HG03442 (cell line): ENCODE results near the gene HOXB5.

ENCODE experiments used
- ATAC-seq: cut with Tn5 transposase; IDR thresholded peaks from one replicate; pipeline ENCODE4 v1.9.1; 2021; ENCODE audit warnings: mild to moderate bottlenecking, moderate library complexity; ENCODE audit not compliant: unreplicated experiment

Gene HOXB5

DNA sequence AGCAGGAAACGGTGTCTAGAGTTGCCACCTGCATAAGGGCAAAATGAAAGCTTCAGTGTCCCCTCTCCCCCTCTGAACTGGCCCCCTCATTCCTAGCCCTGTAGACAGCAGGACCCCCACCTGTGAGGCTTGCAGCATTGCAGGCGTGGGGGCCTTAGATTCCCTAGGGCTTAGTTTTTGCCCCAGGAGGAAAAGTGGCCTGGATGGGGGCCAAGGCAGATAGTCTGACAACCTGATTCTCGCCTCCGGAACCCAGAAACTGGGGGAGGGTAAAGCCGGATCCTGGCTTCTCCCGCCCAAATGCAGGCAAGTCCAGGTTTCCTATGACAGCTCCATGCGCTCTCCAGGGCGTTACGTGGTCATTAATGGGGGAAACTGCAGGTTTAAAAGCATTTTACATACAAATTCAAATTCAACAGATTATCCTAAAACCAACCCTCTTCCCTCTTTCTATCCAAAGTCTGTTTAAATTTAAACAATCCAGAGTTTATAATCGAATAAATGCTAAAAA is 11.9 kb upstream of the HOXB5 start:
- no peak for ATAC-seq

DNA sequence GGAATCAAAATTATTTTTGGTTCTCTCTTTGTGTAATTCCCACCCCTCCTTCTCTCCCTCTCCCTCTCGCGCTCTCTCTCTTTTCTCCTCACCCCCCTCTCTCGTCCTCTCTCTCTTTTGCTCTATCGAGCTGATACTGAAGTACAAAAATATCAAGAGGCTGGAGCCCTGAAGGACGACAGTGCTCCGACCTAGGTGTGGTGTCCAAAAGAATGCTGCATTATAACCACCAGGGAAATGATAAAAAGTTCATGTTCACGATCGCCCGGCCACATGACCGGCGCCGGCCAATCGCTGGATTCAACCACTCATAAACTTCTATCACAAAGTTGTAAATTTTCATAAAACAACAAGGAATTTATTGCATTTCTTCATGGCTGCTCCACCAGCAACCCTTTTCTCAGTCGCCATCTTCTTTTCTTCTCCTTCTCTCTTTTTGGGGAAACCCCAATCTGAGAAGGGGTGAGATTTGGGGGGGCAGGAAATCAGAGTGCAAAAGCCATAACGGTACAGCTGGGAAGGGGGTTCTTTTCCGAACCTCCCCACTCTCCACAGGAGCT is 11.3 kb upstream of the HOXB5 start, which contains the start of gene HOXB6:
TSS of gene HOXB6 (minus strand) at position 217 of the 560 bp plus-strand sequence. CDS start 6,836 bp downstream, outside the sequence.
- ATAC-seq: no peak

DNA sequence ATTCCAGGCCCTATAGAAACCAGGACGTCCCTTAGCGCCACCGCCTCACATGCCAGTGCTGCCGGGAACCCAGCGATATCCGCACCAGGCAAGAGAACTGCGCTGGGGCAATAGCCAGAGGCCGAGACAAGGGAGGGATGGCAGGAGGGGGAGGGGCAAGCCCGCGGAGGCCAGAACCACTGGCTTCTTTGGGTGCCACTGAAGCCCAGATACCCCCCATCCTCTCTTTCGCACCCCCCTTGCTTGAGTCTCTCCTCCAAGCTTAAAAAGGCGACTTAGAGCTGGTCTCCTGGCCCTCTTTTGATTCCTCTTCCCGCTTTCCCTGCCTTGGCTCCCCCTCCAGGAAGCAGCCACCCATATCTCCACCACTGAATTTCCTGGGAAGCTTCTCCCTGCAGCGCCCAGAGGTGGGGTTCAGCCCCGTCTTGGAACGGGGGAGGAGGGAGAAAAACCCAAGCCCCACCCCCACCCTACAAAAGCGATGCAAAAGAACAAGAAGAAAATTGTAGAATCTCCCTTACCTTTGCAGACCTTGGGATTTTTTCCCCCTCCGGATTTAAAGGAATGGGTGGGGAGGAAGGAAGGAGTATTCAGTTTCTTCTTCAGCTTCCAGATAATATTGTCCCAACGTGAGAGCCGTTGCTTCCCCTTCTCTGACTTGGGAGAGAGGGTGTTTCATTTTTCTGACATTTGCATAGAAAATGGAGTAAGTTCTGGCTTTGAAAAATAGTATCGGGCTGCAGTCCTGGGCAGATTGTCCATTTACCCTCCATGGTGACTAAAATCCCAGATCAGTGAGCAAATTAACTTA is 10.6 kb upstream of the HOXB5 start:
- ATAC-seq: no peak

DNA sequence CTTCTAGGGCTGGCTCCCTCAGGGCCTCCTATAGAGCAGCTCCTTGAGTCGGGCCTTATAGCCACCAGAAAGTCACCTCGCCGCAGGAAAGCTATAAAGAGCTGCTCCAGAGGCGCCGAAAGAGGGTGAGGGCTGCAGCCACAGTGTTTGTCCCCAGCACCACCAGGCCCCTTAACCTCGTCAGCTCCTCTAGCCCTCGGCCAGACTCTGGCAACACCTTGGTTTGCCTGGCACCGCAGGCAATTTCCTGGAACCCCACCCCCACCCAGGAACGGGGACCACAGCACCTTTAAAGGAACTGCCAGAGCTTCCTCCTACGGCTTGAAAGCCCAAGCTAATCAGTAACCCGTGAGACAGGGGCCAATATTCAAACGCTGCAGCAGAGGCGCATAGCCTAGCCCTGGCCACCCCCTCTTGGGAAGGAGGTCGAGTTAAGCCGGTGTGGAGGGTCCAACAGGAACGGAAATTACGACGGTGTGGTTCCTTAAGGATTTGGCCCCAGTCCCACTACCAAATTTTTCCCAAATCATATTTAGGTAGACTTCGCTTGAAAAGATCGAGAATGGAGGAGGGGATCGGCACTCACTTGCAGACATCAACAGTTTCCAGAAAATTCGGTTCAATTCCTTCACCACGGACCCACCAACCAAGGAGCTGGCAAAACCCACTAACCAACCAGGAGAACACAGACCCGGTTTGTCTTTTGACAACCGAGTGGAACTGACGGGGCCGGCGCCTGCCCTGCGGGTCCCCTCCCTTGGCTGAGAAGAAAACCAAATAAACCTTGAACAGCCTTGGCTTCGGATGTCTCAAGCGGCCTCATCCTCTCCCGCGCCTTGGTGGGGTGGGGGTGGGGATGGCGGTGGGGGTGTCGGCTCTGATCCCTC is 8.2 kb upstream of the HOXB5 start:
- no peak for ATAC-seq

DNA sequence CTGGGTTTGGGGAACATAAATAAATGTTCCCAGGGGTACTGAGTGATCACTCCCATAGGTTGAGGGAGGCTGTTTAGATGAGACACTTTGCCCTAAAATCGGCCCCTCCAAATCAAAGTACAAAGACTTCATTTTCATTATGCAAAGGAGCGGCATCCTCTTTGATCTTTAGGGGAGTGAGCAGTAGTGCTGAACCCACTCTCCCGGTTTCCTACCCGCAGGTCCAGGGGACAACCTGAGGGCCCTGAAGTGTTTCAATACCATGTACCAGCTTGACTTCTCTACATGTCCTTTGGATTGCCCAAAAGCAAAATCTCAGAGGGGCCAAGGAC is 7.6 kb upstream of the HOXB5 start:
- no peak for ATAC-seq

DNA sequence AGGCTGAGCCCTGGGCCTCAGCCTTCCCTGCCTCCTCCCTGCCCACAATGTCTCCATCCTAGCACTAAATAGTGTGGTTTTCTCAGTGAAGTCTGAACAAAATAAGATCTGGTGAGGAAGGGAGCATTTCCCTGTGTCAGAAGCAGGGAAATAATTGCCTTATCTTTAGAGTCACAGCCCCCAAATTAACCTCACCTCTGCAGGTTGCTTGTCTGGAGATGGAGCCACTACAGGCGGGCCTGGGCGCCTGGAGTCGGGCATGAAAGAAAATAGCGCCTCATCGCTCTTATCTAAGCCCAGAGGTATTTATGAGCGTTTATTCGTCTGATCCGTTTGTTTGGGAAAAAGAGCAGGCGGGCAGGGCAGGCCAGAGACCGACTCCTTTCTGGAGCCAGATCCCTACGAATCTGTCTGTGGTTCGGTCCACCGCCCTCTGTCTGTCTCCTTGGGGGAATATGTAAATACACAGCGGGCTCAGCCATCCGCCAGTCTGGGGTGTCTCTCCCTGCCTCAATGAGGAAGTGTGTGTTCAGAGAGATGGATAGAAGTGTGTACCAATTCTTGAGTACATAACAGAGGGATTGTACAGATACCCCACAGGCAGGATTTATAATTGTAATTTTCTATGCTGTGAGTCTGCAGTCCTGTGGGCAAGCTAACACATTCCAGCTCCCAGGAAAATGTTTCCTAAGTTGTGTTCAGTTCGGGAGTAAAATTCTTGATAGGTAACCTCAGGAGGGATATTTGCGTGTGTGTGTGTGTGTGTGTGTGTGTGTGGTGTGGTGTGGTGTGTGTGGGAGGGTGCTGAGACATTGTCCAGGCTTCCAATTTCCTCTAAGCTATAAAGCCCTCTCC is 6.9 kb upstream of the HOXB5 start:
- no peak for ATAC-seq

DNA sequence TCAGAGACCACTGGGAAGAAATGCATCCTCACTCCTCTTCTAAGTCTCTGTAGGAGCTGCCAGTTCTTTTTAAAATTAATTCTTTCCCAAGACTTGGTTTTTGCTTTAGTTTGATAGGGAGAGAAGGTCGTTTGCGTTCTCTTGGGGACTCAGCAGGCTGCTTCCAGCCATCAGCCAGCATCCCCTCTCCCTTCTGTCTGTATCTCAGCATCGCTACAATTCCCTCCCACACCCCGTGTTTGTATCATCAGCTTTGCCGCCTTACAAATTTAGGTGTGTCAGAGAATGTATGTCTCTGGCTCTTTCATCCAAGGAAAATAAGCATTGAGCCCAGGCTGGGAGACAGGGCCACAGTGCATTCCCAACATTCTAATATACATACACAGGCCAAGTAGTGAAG is 5.8 kb upstream of the HOXB5 start:
- ATAC-seq: no peak

DNA sequence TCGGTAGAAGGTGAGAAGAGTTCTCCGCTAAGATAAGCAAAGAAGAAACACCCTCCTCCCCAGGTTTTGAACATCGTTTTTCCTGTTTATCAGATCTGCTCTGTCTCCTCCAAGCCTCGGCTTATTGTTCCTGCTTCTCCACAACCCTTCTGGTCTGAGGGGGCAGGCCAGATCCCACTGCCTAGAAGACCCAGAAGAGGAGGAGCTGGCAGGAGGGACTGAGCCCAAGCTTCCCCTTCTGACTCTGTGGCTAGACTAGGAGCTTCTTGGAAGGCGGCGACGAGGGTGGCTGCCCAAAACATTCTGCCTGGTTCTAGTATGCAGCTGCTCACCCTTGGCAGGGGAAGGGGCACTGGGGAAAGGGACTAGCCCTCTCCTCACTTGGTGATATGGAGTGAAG is 5.2 kb upstream of the HOXB5 start:
- no peak for ATAC-seq

DNA sequence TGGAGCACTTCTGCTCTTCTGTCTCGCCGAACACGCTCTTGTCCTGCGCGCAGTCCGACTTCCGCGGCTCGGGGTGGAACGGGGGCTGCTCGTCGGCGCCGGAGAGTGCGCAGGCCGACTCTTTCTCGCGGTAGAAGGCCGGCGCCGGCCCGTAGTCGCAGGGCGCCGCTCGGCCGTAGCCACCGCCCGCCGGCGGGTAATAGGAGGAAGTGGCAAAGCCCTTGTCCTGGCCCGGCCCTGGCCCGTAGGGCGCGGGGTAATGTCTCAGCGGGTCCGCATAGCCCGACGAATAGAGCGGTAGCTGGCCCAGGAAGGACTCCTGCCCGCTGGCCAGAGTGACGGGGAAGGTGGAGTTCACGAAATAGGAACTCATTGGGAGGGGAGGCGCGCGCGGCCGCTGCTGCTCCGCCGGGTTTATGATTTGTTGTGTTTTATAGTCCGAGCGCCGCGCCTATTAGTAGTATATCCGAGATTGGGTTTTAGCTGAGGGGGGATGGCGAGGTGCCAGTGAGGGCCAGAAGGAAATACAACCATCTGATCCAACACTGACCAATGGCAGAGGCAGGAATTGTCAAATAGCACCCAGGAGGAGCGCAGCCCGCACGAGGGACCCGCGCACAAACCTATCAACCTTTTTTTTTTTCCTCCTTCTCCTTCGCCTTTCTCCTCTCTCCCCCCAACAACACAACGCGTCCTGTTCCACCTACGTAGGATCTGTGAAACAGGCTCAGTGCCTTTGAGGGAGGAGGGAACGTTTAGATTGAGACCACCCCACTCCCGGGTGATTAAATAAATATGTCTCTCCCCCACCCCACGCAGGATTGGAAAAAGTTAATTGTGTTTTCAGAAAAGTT is 4.4 kb upstream of the HOXB5 start:
- ATAC-seq: no peak

DNA sequence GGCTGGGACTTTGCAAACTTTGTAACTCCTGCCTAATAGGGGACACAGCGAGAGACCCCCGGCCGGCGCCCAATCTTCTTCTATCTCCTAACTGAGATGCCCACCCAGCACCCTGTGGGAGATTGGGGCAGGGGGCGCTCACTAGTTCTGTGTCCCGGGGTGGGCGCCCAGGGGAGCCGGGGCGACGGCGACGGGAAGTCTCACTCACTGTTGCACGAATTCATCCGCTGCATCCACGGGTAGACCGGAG is 3.9 kb upstream of the HOXB5 start:
- ATAC-seq: no peak

DNA sequence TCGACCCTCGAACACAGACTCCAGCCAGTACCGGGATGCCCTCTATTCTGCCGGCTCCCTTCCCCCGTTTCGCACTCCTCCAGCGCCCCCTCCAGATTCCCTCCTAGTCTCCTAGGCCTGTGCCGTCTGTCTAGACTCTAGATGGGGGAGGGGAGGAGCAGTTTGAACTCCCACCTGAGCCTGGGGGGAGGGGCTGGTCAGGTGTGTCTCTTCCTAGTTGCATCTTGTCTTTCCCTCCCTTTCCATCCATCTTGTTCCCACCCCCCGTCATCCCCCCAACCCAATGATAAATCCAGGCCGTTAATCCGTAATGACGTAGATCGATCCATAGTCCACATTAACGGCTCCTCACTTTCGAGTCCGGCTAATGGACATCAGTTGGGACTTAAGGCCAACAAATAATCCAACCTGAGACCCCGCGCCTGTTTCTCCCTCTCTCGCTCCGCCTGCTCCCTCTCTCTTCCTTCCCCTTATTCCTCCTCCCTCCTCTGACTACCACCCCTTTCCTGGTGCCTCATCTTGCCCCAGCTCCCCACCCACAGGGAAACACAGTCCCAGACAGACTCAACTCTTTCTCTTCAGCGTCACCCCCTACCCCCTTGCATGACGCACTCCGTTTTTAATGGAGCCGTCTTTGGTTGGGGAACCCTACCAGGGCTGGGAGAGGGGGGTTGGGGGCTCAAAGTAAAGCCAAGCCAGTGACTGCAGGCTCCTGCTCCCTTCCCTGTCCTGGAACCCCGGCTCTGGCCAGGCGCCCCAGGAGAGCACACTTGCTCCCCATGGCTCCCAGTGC is 3.4 kb upstream of the HOXB5 start:
- ATAC-seq: no peak

DNA sequence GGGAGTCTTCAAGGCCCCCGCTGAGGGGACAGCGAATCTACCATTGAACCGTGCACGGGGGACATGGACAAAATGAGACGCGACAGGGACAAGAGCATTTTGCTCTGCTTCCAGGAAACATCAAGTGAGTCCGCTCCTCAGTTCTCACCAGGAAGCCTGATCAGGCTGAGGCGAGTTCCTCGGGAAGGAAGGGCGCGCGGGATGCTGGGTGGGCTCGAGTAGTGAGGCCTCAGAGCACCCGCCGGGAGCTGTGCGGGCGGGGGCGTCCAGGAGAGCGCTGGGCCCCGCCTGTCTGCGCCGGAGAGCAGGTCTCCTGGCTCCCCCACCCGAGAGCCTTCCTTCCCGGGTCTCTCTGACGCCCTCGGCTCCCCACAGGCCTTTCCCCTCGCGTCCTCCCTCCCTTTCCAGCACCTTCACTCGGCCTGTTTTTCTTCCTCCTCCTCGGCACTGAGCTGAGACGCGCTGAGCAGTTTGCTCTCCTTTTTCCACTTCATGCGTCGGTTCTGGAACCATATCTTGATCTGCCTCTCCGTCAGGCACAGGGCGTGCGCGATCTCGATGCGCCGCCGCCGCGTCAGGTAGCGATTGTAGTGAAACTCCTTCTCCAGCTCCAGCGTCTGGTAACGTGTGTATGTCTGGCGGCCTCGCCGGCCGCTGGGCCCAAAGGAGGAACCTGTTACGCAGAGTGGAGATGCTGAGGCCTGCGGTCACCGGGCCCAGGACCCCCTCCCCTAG is 2.6 kb upstream of the HOXB5 start:
- no peak for ATAC-seq

DNA sequence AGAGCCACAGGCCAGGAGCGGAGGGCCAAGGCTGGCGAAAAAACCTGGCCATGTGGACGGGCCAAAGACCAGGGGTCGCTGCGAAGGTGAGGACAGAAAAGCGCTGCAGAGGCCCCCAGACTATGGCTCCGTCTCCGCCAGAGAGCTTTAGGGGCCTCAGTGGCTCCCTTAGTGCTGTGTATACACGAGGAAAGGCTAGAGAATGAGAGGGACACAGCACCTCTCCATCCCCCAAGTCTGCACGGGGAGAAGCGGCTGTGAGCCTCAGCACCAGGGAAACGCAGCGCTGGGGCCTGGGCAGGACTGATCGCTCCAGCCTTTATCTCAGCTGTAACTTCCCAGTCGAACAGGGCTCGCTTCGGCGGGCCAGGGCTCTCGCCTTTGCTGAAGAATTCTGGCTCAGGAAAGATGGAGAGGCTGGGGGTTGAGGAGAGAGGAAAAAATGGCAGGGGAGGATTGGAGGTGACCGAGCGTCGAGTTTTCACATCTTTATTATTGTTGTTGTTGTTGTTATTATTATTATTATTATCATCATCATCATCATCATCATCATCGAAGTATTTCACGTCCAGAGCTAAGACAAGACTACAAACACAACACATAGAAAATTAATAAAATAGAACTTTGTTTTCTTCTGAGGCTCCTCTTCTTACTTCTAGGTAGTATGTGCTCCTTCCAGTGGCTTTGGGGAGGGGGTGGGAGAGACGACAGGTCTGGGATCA is 1.9 kb upstream of the HOXB5 start:
- no peak for ATAC-seq

DNA sequence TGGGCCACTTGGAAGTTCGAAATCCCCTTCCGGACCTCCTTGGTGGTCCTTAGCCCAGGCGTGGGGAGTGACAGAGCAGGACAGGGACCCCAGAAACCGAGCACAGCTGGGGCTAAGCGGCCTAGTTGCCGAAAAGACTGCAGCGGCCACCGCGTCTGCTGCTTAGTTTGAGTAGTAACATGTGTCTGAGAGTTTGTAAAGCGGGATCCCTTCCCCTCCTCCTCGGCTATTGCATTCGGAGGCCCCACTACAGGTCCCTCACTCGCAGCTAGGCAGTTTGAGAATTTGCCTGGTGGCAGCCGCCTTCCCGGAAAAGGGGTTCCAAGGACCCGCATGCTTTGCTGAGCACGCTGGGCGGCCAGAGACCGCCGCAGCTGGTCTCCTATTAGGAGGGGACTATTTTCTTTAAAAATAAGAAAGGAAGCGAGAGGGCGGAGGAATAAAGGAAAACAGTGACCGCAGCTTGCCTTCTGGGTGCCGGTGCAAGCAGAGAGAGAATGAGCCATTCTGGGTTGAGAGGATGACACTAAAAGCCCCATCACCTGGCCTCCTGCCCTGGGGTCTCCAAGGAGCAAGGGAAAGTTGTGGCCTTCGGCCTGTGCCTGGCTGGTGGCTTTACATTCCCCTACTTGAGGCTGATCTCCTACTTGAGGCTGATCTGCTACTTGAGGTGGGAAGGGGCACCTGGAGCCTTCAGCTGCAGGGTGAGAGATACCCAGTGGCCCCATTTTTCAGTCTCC is 1.1 kb upstream of the HOXB5 start:
- no peak for ATAC-seq

DNA sequence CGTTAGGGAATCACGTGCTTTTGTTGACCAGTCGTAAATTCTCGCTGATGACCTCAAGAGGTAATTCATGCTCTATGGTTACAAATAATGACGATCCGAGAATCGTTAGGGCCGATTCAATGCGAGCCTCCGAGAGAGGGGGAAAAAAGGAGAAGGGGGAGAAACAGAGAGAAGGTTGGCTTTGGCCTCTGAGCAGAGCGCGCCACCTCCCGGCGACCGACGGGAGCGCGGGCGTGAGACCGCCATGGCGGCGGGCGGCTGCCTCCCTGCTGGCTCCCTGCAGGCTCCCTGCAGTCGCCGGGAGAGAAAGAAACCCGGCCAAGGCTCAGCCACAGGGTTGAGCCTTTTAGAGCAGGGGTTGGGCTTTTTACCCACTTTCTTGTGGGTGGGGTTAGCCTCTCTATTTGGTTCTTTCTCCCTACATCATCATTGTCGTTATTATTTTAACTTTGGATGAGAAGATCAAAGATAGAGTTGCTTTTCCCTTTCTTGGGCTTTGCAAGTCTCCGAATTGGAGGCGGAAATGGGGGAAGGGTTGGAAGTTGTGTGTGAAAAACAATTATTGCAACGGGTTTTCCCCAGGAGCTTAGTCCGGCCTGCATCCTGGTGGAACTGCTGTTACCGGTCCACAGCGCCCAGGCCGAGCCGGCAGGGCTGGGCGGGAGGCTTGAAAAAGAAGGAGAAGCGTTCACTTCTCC is 410 bp upstream of the HOXB5 start:
- no peak for ATAC-seq

DNA sequence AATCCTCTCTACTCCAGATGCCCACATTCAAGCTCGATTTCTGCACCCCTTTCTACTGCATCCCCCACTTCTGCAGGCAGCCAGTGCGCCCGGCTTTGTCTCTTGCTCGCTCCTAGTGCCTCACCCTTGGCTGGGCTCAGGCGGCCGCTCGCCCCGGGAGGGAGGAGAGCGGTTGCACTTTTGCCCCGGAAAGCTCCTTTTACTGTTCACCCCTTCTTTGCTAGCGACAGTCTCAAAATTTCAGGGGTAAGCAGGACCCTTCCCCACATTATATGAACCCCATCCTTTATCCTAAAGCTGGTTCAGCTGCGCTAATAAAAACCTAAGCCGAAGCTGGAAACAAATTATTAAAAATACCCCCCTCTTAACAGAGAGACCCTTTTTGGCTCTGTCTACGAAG is 1.0 kb downstream of the HOXB5 start:
- ATAC-seq: no peak

DNA sequence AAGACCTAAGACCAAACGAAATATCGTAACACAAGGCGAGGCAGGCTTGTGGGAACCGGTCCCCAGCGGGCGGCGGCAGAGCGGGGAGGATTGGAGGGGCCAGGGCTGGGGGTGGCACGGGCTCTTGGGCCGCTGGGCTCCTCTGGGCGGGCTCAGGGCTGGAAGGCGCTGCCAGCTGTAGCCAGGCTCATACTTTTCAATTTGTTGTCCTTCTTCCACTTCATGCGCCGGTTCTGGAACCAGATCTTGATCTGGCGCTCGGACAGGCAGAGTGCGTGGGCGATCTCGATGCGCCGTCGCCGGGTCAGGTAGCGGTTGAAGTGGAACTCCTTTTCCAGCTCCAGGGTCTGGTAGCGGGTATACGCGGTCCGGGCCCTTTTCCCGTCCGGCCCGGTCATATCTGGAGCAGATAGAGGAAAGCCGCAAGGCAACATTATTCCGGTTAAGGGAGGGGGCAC is 1.5 kb downstream of the HOXB5 start:
- ATAC-seq: no peak
